HG03039 (cell line): ENCODE data around the gene COL4A2.

Source experiments
- ATAC-seq: cut with Tn5 transposase; IDR thresholded peaks from one replicate; pipeline ENCODE4 v1.9.1; 2021; ENCODE audit warnings: mild to moderate bottlenecking, moderate library complexity; ENCODE audit not compliant: unreplicated experiment

COL4A2 gene

GRCh38 chr13:110351636-110352420 is 44.7 kb downstream of the COL4A2 start:
- no peak for ATAC-seq

GRCh38 chr13:110352735-110353134 is 45.7 kb downstream of the COL4A2 start:
- ATAC-seq, result no peak

GRCh38 chr13:110353339-110353977 is 46.4 kb downstream of the COL4A2 start:
- no peak for ATAC-seq

GRCh38 chr13:110354123-110354627 is 47.1 kb downstream of the COL4A2 start:
- no peak for ATAC-seq

- ATAC-seq, result no peak
These were observed 47.8 kb downstream of the COL4A2 start for GRCh38 chr13:110354715-110355473.

- no peak for ATAC-seq
These were observed 49.3 kb downstream of the COL4A2 start for GRCh38 chr13:110356362-110356761.

- ATAC-seq, result no peak
These were observed 51.3 kb downstream of the COL4A2 start for GRCh38 chr13:110358381-110358780.

GRCh38 chr13:110359840-110360301 is 52.8 kb downstream of the COL4A2 start:
- no peak for ATAC-seq

- ATAC-seq, result no peak
These were observed 53.5 kb downstream of the COL4A2 start for GRCh38 chr13:110360598-110360997.

- ATAC-seq, result no peak
These were observed 54.4 kb downstream of the COL4A2 start for GRCh38 chr13:110361365-110361911.

GRCh38 chr13:110363010-110363409 is 55.9 kb downstream of the COL4A2 start:
- ATAC-seq, result no peak

- ATAC-seq, result no peak
These were observed 57.0 kb downstream of the COL4A2 start for GRCh38 chr13:110364081-110364480.

- no peak for ATAC-seq
These were observed 58.8 kb downstream of the COL4A2 start for GRCh38 chr13:110365876-110366275.

GRCh38 chr13:110366733-110367132 is 59.6 kb downstream of the COL4A2 start:
- ATAC-seq, result no peak

GRCh38 chr13:110367620-110368019 is 60.5 kb downstream of the COL4A2 start:
- ATAC-seq, result no peak

- no peak for ATAC-seq
These were observed 61.3 kb downstream of the COL4A2 start for GRCh38 chr13:110368408-110368807.

- no peak for ATAC-seq
These were observed 62.3 kb downstream of the COL4A2 start for GRCh38 chr13:110369400-110369799.

GRCh38 chr13:110371550-110372465 is 64.7 kb downstream of the COL4A2 start:
- peak; percentile 54 for ATAC-seq

GRCh38 chr13:110372676-110373075 is 65.6 kb downstream of the COL4A2 start:
- no peak for ATAC-seq

- no peak for ATAC-seq
These were observed 66.5 kb downstream of the COL4A2 start for GRCh38 chr13:110373617-110374016.
